GM19455 (cell line): ENCODE results near the gene AASDH.

Source experiments
- ATAC-seq: cut with Tn5 transposase; IDR thresholded peaks from one replicate; pipeline ENCODE4 v1.9.1; 2021; ENCODE audit not compliant: unreplicated experiment

Gene AASDH, protein sequence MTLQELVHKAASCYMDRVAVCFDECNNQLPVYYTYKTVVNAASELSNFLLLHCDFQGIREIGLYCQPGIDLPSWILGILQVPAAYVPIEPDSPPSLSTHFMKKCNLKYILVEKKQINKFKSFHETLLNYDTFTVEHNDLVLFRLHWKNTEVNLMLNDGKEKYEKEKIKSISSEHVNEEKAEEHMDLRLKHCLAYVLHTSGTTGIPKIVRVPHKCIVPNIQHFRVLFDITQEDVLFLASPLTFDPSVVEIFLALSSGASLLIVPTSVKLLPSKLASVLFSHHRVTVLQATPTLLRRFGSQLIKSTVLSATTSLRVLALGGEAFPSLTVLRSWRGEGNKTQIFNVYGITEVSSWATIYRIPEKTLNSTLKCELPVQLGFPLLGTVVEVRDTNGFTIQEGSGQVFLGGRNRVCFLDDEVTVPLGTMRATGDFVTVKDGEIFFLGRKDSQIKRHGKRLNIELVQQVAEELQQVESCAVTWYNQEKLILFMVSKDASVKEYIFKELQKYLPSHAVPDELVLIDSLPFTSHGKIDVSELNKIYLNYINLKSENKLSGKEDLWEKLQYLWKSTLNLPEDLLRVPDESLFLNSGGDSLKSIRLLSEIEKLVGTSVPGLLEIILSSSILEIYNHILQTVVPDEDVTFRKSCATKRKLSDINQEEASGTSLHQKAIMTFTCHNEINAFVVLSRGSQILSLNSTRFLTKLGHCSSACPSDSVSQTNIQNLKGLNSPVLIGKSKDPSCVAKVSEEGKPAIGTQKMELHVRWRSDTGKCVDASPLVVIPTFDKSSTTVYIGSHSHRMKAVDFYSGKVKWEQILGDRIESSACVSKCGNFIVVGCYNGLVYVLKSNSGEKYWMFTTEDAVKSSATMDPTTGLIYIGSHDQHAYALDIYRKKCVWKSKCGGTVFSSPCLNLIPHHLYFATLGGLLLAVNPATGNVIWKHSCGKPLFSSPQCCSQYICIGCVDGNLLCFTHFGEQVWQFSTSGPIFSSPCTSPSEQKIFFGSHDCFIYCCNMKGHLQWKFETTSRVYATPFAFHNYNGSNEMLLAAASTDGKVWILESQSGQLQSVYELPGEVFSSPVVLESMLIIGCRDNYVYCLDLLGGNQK

DNA sequence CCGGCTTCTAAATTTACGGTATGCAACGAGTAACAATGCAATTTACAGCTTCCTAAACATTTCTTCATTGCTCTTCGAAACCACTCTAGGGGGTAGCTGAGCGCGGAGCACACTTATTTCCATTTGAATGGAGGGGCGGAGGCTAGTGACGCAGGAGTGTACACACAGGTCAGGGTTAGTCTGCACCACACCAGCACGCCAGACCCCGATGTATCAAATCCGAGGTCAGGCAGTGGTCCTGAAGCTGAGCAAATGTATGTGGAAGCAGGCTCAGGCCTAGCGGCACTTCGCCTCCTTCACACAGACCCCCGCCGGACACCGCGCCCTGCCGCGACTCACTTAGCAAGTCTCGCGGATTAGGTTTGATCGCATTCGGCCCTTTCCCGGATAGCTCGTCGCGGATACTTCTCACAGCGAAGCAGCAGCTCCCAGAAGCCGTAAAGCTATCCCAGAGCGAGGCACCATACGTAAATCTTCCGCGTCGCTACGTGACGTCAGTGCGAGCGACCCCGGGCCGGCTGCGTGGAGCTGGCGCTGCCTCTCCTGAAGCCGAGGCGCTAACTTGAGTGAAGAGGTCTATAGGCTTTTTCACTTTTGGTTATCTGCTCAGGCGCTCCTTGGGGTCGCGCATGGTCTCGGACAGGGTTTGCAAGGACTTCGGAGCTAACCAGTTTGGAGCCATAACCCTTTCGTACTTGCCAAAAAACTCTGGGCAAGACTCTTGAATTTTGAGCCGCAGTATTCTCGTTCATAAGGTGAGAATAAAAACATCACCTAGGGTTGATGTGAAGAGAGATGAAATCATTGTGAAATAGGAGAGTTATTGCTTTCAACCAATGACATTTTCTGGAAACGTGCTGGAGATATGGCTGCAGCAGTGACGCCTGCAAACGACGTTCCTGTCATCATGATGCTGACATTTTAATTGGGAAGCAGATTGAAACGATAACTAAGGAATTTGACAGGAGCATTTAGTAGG lies at the start of gene AASDH:
AASDH (minus strand) TSS at position 469 of the 979 bp plus-strand sequence. CDS start 3,192 bp downstream, outside the sequence.
- ATAC-seq, result peak; percentile 96

DNA sequence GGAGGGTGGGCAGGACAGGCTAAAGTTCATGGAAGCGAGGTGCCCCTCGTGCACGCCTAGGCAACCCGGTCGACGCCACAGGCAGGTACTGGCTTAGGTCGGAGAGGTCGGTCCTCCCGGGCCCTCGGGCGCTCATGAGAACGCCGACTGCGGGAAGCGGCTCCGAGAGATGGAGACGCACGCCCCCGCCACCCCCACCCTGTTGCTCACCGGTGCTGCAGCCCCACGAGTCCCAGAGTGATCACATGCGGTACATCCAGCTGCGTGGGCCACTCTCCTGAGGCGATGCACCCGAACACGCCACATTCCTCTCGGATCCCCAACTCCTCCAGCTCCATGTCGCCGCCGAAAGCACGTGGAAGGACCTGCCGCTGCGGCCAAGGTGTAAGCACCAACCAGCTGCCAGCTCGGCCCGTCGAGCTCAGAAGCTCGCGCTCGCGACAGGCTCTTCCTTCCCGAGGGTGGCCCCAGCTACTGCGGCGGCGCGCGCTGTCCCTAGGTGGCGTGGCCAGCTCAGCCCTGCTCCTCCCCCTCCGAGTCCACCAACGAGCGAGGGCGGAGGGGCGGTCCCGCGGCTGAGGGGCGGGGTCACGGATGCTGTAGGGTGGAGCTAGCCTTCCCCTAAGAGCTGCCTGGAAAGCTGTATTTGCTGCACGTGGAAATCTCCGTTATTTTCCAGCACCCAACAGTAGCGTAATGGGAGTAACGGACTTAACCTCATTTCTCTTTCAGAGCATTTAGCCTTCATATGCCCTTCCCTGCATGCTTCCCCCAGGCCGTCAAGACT lies 48.0 kb upstream of the AASDH start, which contains the start of gene PPAT:
PPAT (minus strand) TSS at position 476 of the 787 bp plus-strand sequence; CDS start at position 338, 138 bp downstream.
- ATAC-seq, result peak; percentile 70

DNA sequence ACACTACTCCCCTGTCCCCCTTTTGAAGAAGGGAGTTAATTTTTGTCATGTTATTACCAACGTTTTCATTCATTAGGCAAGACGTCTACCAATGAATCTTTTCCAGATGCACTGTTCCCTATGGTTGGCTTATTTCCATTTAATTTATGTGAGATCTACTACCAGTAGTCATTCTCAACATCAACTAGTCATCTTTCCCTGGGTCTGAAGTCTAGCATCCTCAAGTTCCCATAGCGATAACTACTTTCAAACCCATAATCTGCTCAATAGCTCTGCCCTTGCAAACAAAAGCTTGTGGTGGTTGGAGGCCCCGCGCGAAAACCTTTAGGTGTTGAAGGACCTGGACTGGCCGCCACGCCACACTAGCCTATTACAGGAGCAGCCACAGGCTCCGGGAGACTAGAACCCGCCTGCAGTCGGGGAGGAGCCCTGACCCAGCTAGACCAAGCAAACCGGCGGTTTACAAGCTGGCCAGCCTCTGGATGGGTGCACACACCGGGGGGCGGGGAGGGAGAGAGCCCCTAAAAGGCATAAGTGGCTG lies 47.4 kb upstream of the AASDH start:
- ATAC-seq, result peak; percentile 28

DNA sequence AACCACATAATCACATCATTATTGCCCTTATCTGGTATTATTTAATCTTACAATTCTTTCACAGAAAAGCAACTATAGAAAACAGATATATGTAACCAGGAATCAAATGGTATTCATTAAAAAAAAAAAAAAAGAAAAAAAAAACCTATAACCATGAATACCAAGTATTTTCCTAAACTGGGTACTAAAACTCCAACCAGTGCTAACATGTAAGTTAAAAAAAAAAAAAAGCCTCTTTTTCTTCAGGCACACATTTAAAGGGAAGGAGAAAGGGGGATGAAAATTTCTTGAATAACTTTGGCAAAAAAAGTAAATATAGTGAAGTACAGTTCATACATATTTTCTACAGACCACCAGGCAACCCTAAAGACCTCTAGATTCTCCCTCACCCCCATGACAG lies 46.0 kb upstream of the AASDH start:
- ATAC-seq, result no peak

DNA sequence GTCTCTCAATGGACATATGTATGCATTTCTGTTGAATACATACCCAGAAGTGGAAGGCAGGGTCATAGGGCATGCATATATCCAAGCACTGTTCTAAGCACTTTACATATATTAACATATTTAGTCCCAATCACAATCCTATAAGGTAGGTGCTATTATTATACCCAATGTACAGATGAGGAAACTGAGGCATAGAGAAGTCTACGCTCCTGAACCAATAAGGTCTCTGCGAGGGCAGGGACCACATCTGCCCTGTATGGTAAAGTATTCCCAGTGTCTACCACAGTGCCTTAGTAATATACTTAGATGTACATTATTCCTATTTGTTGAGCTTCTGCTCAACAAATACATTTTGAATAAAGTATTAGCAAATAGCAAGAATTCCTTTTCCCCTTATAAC lies 42.9 kb upstream of the AASDH start:
- no peak for ATAC-seq

DNA sequence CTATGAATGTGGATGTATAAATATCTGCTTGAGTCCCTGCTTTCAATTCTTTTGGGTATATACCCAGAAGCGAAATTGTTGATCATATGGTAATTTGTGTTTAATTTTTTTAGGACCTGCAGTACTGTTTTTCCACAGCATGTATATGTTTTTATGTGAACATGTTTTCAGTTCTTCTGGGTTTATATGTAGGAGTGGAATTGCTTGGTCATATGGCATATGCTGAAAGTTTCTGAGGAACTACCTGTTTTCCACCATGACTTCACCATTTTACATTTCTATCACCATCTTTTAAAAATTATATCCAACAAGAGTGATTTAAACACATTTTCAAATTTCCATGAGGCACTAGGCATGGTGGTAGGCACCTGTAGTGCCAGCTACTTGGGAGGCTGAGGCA lies 39.9 kb upstream of the AASDH start:
- no peak for ATAC-seq

DNA sequence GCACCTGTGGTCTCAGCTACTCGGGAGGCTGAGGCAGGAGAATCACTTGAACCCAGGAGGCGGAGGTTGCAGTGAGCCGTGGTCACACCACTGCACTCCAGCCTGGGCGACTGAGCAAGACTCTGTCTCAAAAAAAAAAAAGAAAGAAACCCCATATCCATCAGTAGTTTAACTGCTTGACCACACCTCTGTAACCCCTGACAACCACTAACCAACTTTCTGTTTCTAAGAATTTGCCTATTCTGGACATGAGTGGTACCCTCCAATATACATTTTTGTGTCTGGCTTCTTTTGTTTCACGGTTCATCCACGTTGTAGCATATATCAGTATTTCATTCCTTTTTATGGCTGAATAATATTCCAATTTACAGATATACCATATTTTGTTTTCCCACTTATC lies 39.0 kb upstream of the AASDH start:
- ATAC-seq, result peak; percentile 80

DNA sequence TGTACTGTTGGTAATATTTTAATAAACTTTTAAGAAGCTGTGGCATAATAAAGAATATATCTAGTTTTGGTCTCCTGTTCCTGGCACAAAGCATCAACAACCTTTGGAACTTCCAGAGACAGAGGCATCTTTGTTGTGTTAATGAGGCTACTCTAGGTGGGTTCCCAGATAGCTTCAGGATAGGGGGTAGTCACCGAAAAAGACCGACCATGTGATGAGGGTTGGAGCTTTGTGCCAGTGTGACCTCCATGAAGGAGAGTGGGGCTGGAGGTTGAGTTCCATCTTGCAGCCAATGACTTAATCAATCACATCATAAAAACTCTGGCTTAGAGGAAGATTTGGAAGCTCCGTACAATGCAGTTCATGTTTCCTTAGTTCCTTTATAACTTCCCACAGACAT lies 38.2 kb upstream of the AASDH start:
- ATAC-seq, result no peak

DNA sequence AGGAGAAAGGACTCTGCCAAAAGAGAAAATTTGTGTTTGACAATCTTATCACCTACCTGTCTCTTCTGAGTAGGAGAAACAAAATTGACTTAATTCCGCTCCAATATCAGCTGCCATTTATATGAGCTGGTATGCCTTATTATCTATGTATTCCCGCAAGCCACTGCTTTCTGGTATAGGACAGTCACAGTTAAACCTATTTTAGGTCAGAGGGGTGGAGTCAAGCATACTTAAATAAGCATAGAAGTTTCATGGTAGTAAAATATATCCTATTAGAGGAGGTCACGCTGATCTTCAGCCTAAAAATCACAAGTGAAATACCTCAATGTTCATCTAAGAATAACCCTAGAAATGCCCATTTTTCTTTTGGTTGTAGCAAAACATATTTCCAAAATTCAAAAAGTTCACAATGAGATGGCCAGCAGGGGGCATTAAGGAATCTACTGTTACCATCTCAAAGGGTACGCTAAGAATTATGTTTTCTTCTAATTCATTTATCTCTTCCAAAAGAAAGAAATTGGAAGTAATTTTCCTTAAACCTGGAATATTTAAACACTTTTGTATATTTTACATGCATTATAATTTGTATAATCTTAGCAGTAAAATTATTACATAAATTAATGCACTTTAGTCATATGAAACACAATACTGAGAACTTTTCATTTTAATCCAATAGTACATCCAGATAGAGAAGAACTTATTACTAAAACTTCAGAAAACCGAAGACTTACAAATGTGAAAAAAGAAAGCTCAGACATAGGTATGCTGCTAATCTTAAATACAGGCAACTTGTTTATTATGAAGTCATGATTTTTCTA lies 37.6 kb upstream of the AASDH start:
- ATAC-seq, result no peak

DNA sequence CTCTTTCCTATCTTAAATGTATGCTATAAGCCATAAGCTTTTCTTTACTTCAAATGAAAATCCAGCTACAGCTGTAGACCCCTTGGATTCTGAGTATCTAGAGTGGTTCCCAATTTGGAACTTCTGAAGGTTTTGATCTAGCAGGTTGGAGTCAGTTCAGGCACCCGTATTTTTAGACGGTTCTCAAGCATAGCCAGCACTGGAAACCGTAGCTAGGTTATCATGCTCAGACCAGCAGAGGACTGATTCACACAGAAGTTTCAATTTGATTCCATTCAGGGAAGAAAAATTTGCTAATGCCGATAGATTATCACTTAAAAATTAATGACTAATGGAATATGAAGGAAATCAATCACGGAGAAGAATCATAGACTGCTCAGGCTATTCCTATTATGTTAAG lies 36.9 kb upstream of the AASDH start:
- no peak for ATAC-seq

DNA sequence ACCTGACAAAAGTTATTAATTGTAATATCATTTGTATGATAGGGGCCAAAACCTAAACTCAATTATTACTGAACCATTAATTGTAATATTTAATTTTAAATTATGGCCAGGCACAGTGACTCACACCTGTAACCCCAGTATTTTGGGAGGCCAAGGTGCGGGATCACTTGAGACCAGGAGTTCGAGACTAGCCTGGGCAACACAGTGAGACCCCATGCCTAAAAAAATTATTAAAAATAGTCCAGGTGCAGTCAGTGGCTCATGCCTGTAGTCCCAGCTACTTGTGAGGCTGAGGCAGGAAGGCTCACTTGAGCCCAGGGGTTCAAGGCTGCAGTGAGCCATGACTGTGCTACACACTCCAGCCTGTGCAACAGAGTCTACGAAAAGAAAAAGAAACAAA lies 30.1 kb upstream of the AASDH start:
- ATAC-seq, result no peak

DNA sequence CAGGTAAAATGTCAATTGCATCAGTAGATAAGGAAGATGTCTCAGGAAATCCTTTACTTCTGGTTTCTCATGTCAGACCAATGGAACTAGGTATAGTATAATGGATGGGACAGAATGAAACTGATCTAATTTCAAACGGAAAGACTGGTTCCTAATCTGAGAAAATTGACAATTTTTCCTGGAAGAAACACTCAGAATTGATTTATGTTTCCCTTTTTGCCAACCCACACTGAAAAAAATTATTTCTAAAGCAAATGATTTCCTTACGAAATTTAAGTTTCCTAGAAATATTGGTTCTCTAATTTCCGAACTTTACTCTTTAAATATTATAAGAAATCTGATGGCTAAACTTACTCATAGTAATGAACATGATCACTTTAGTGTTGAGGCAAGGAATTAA lies 29.1 kb upstream of the AASDH start:
- no peak for ATAC-seq

DNA sequence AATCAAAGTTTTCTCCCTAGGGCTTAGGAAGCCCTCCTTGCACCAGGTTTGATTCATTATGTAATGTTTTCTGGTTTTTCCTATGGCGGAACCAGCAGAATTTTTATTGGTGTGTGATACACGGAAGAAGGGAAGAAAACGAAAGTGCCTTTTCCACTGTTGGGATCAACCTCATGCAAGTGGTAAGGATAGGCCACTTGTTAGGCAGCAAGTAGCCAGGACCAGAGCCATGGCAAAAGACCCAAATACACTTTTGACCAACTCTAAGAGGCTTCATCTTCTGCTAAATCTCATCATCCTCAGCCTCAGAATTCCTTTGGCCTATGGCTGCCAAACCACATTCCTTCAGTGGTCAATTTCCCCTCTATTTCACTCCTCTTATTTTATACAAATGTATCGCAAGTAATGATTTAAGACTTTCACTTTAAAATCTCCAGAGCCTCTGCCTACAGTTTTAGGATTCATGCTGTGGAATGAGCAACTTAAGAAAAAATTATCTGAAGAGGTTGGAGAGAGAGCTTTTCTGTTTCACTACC lies 26.9 kb upstream of the AASDH start:
- no peak for ATAC-seq

DNA sequence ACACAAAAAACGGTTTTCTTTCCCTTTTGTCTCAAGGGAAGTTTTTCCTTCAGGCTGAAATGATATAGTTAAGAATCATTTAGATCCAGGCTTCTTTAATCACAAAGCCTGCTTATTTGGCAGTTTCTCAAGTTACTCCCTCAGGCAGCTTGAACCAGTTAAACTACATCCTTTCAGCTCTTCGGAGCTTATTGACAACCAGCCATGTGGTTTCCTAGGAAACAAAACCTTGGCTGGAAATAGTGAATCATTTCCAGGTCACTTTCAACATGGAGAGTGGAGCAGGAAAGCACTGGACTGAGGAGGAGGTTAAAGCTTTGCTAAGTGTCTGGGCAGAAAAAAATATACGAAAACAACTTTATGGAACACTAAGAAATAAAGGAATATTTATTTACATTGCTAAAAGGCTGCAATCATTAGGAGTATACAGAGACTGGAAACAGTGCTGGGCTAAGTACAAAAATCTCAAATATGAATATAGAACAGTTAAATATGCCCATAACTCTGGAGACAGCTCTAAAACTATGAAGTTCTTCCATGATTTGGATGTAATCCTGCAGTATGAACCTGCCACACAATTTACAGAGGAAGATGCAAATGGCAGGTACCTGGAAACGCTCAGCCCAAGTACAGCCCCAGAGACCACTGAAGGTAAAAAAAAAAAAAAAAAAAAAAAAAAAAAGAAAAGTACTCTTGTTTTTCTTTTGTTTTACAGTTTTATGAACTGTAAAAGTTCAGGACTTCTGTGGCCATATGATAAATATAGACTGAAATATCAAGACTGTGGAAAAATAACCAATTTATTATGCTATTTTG lies 23.2 kb upstream of the AASDH start:
- no peak for ATAC-seq

DNA sequence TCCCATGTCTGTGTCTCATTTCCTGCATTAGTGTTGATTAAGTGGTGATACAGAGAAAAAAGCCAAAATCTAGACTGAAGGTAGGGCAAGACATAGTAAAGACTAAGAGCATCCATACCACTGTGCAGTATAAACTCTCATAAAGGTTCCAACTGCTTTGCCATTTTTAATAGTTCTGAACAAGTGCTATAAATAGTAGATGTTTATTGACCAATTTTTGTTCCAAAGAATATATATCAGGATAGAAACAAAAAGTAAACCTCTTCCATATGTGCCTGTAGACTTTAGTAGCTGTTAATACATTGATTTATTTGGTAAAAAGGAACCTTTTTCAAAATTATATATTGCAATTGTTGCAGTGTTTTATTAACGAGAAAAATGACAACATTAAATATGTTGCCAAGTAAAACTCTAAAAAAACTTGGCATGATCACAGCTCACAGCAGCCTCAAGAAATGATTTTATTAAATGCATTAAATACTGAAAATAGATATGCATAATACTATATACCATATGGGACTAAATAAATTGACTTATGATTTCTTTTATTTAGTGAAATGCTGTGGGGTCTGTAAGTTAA lies 22.3 kb upstream of the AASDH start:
- ATAC-seq, result no peak

DNA sequence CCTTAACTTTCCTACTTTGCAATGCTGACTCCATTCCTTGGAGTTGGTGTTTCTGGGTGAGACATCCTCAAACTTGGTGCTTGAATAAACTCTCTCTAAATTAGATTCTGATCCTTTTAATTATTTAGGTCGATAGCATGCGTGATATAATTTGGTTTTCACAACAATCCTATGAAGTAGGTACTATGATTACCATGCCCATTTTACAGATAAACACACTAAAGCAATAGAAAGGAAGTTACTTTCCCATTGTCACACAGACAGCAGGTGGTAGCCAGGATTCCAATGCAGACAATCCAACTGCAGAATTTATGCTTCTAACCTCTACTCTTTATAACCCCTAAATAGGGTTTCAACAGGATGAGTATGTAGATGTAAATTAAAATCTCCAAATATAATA lies 21.7 kb upstream of the AASDH start:
- no peak for ATAC-seq

DNA sequence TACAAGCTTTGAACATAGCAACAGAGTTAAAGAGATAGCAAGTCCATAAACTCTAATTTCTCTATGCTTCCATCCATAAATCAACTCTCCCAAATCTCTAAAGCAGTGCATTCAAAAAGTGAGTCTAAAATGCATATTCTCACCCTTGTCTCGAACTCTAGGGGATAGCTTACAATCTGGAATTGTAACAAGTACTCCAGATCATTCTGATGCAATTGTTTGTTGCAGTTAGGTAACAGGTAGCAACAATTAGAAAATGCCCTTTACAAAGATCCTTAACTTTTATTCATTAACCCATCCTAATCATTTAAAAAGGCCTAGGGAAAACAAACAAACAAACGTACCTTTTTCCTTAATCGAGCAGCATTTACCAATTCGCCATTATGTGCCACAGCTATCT lies 18.9 kb upstream of the AASDH start:
- ATAC-seq, result no peak
